Measurements from ENCODE around the gene CHST11.

The CHST11 gene

DNA sequence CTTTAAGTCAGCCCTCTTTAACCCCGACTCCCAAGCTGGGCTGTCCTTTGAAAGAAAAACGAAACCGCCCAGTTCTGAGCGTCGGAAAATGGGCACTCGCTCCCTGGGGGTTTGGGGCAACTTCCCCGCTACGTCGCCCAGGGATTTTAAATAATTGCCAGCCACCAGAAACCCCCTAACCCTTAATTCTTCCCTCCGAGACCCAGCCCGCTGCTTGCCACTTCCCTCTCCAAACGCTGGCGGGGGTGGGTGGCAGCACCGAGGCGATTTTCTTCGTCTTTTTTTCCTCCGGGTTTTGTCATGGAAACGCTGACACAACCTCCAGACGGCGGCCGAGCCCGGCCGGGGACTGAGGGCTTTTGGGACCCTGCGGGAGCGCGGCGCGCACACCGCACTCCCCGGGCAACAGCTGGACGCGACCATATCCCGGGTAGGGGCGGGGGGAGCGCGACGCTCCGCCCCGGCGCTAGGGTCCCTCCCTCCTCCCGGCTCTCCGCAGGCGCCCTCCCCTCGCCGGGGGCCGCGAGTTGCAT lies at the start of gene CHST11:
TSS of gene CHST11 (plus strand) at position 532 of the 533 bp plus-strand sequence.
- DNase-seq, result peak; percentile 85

DNA sequence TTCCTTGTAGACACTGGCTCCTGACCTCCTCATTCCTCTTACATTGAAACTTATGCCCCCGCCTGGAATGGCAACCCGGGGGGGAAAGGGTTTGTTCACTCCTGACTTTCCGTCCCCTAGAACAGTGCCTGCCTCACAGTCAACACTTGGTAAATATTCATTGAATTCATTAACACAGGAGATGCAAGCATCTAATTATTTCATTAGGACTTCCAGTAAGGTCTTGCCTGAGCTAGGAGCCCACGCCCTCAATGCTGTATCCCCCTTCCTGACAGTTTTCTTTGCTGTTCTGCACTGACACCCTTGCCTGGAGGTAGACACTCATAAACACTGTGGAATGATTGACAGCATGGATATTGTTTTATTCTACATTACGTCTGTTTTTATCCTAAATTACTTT lies 49.3 kb upstream of the CHST11 start:
- no peak for DNase-seq

DNA sequence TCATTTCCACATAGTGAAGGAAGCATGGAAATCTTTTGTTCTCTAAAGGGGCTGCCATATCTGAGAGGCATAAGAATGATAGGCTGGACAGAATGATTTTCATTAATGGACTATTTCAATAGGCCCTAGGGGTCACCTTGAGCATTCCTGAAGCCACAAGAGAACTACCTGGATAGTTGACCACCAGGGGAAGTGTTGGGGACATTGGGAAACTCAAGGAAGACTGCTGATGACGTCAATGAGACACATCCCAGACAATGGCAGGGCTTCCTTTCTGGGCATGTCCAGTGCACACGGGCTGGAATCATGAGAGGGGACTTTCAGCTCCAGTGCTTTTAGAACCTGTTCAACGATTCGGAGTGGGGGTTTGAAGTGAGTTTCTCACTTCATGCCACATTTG lies 48.8 kb upstream of the CHST11 start:
- no peak for DNase-seq

DNA sequence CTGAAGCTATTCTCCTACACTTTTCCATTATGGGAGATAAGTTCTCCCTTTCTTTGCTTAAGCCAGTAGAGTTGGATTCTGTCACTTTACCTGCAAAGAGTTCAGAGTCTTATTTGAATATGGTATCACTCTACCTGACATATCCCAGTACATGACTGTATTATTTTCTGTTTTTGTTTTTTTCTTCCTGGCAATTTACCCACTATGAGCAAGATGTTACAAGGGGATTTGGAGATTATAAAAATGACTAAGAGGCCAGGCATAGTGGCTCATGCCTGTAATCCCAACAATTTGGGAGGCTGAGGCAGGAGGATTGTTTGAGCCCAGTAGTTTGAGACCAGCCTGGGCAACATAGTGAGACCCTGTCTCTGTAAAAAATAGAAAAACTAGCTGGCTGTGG lies 46.4 kb upstream of the CHST11 start:
- no peak for DNase-seq

DNA sequence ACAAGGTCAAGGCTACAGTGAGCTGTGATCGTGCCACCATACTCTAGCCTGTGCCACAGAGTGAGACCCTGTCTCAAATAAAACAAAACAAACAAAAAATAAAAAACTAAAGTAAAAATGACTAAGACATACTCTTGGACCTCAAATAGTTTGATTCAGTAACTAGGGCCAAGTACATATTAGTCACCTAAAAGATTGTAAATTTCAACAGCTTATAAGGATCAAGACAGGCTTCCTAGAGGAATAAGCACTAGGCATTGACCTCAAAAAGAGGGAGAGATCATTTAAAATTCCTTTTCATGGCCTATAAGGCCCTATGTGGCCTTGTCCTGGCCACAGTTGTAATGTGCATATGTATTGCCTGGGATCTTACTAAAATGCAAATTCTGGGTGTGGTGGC lies 46.0 kb upstream of the CHST11 start:
- no peak for DNase-seq

DNA sequence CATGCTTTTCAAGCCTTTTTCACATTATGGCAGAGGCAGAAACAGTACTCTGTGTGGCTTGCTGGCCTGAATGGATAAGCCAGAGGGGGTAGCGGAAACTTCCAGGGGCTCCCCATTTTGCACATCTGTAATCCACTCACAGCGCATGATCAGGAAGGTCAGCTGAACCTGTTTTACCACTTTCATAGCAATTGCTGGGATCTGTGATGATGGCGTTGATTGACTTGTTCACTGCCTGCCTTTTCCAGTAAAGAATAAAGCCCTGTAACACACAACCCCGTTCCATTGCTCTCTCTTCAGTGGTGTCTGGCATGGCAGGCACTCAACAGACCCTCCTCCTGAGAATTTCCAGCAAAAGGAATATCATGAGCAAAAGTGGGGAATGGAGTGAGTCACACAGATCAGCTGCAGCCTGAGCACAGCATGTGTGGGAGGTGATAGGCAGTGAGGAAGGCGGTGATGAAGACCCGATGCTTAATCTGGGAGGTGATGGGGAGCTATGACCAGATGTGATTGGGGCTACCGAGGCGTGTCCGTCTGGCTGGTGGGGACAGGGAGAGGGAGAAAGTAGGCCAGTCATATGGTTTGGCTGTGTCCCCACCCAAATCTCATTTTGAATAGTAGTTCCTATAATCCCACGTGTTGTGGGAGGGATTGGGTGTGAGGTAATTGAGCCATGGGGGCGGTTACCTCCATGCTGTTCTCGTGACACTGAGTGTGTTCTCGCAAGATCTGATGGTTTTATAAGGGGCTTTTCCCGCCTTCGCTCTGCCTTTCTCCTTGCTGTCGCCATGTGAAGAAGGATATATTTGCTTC lies 44.7 kb upstream of the CHST11 start:
- peak; percentile 33 for DNase-seq

DNA sequence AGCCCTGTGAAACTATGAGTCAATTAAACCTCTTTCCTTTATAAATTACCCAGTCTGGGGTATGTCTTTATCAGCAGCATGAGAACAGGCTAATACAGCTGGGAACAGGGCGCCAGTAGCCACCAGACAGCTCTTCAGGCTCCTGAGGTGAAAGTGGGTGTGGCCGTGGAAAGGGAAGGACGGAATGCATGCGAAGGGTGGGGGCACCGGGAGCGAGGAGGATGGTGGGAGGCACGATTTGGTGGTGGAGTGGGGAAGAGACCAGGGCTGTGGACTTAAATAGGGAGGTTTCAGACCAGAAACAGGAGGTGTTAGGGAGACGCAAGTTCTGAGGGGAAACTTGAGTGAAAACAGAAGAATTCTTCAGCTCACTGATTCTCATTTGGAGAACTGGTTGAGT lies 44.1 kb upstream of the CHST11 start:
- DNase-seq, result no peak

DNA sequence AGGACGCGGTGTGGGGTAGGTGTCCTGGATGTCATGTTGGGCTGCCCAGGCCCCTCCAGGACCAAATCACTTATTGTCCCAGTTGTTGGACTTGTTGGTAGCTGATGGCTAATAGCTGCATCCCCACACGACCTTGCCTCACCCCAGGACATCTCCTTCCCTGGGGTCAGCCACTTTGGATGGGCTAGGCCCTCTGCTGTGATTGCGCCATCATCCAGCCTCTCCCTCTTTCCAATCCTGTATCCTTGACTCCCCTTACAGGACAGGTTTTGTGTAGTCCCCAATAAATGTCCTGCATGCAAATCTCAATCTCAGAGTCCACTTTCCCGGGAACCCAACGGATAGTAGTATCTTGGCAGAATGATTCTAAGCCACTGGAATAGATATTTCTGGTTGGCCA lies 43.4 kb upstream of the CHST11 start:
- DNase-seq, result no peak

DNA sequence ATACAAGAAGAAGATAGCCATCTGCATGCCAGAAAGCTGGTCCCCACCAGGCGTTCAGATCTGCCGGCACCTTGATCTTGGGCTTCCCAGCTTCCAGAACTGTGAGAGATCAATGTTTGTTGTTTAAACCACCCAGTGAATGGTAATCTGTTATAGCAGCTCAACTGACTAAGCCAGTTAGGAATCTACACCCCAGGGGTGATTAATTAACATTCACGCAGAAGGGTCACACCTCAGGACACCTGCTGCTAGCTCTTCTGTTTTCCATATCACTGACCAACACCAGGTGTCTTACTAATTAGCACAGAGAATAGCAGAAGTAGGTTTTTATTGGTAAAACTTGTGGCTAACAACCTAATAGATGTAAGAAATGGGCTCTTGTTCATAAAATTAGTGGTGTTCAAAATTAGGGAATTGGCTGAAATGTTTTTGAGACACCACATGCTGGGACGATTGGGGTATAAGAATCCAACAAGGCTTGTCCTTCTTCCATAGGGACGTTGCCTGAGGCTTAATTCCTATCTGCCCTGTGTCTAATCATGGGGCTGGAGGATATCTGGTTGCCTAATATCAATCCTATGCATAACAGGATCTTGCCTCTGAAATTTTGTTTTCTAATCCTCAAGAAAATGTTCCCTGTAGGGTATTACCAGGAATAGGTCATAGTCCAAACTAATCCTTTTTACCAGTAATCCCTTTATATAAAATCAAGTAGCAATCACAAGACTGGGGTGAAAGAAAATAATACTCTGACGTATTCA lies 42.0 kb upstream of the CHST11 start:
- peak; percentile 95 for DNase-seq

DNA sequence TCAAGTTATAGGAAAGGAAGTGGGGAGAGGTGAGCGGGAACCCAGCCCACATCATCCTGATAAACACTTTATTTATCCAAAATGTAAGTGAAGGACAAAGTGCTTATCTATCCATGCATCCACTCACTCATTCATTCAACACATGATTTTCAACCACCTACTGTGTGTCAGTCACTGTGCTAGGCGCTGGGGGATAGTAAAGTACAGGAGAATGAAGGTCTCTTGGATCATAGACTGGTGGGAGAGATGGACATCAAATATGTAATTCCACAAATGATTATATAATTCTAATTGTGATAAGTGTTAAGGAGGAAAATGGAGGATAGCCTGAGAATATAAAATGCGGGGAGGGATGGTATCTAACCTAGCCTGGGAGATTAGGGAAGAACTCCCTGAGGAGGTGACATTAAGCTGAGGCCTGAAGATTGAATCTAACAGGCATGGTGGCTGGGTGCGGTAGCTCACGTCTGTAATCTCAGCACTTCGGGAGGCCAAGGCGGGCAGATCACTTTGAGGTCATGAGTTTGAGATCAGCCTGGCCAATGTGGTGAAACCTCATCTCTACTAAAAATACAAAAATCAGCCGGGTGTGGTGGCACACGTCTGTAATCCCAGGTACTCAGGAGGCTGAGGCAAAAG lies 41.3 kb upstream of the CHST11 start:
- peak; percentile 59 for DNase-seq

DNA sequence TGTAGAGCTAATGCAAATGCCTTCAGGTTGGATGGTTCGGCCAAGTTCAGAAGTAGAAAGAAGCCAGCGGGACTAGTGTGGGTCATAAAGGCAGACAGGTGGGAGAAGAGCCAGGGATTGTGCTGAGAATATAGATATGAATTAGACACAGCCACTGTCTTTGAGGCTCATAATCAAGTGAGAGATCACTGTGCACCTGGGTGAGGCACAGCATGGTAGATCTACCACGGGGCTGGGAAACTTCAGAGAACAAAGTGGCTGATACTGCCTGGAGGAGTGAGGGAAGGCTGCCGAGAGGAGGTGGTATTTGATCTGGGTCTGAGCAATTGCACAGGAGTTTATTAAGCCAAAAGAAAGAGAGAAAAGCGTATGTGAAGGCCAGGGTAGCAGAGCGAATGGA lies 40.6 kb upstream of the CHST11 start:
- no peak for DNase-seq

DNA sequence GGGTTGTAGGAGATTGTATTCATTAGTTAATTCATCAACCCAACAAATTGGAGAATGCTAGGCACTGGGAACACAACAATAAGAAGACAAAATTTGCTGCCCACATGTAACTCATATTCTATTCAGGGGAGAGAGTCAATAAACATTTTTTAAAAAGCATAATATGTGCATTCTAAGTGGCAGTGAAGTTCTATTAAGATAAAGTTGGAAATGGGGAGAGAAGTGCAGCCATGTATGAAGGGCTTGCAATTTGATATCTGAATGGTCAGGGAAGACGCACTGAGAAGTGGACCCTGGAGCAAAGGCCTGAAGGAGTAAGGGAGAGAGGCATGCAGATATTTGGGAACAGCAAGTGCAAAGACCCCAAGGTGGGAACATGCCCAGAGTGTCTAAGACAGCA lies 40.2 kb upstream of the CHST11 start:
- DNase-seq, result no peak

DNA sequence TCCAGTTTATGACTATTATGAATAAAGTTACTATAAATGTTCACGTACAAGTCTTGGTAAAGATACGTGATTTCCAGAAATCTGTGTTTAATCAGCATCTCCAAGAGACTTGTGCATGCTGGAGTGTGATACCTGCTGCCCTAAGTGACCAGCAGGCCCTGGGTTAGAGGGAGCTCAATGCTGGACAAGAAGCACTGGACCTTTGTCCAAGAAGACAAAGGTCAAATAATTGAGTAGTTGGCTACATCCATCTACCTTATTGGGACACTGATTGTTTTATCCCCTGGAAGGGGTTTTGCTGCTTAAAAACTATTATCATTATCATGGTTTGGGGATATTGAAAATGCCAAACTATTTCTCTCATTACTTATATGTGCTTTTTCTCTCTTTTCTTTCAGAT lies 37.0 kb upstream of the CHST11 start:
- no peak for DNase-seq

DNA sequence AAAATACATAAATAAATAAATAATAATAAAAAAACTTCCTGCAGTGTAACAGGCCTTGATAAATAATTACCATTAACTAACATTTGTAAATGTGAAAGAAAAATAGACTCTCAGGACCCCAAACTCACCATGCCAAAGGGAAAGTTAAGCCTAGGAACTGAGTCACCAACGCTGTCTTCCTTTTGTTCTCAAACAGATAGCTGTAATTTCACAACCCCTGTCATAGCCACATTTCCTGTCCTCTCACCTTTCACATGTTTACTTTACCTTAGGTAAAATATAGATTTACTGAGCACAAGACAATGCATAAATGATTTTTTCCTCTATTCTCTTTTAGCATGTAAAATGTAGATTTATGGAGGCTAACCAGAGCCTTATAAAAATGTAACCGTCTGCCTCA lies 35.9 kb upstream of the CHST11 start:
- no peak for DNase-seq

DNA sequence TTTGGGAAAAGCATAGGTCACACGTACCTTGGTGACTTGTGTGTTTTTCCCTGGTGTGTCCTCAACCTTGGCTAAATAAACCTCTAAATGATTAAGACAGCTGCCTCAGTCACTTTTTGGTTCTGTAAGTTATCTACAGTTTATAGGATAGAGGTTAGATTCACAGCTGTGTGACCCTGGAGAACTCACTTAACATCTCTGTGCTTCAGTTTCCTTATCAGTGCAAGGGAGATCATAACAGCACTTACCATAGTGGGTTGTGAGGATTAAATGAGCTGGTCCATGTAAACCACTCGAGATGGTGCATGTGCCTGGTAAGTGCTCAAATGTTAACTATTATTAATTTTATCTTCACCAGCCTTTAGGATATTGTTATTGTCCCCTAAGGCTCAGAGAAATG lies 35.4 kb upstream of the CHST11 start:
- DNase-seq, result no peak

DNA sequence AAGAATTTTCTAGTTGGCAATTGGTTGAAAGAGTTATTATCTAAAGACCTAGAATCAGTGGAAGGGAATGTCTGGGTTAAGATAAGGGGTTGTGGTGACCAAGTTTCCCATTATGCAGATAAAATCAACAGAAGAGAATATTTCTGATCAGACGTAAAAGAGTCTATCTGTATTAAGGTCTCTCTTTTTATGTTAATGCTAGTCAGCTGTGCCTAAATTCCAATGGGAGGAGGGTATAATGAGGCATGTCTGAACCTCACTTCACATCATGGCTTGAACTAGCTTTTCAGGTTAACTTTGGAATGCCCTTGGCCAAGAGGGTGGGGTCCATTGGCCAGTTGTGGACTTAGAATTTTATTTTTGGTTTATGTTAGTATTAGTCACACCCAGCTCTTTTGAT lies 34.3 kb upstream of the CHST11 start:
- no peak for DNase-seq

DNA sequence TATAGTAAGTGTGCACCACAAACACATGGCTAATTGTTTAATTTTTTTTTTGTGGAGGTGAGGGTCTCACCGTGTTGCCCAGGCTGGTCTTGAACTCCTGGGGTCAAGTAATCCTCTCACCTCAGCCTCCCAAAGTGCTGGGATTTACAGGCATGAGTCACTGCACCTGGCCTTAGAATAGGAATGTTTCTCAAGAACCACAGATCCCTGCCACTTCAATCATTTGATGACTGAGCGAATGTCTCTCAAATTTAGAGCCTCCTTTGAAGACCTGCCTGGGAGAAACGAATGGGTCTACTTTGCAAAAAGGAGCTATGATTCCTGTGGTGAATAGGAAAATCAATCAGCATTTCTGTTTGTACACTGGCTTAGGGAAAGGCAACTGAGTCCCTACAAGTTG lies 33.5 kb upstream of the CHST11 start:
- DNase-seq, result no peak

DNA sequence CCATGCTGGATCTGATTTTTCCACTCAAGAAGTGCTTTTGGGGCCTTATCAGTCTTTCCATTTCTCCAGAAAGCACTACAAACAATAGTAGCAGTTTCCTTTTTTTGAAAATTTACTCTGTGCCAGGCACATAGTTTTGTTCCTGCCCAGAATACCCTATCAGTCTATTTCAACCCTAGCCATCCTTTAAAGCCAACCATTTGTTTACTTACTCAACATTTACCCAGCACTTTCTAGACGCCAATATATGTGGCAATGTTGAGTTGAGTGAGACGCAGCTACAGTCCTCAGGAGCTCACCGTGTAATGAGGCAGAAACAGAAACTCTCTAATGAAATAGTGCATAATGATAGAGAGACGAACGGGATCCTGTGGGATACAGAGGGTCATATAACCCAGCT lies 32.9 kb upstream of the CHST11 start:
- DNase-seq, result no peak

DNA sequence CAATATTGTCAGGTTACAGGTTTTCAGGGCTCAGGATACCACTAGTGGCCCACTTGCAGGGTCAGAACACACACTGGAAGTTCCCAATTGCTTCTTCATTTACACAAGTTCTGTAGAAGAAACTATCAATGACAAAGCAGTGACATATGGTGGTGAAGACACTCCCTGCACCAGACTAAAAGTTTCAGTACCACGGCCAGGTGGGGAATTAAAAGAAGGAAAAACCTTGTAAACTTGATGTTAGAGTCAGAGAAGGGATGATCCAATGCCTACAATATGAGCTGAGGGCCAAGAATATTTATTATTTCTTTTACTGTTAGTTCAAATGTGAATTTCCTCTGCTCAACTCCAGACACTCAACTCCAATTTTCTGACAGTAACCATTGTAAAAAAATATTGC lies 31.8 kb upstream of the CHST11 start:
- DNase-seq, result no peak

DNA sequence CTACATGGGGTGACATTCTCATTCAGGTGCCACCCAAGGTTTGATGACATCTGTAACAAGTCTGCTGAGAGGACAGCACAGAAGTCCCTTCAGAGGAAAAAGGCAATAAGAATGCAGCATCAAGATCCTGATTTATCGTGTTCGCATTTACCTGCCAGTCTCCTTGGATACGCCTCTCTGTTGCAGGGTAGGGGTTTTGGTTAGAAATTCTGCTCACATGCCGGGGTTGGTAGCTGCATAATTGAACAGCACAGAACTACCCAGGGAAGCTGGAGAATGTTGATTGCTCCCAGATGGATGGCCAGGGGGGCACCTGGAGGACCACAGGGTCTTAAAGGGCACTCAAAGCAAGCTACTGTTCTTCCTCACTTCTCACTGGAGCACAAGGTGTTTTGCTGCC lies 31.1 kb upstream of the CHST11 start:
- no peak for DNase-seq

DNA sequence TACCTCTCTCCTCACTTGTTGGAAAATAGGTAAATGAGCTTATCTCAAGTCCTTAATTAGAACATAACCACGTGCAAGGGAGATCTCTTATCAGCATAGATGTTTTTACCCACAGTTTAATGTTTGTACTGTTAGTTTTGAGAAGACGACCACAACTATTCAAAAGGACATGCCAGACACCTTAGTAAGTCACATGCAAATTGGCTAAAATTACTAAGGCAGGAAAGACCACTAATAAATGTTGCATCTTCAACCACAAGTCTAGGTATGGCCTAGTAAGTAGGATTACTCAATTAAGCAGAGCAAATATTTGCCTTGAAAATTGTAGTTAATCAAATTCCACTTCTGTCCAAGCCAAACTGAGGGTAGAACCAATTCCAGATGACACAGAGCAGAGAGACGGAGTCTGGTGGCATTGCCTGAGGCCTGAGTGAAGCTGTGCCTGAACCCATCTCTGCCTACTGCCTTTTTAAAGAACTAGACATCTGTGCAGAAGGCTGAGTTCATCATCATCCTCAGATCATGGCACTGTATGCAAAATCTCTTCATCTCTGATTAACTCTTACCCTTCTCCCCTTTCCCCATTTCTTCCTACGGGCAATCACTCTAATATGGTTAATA lies 29.7 kb upstream of the CHST11 start:
- DNase-seq, result peak; percentile 7

DNA sequence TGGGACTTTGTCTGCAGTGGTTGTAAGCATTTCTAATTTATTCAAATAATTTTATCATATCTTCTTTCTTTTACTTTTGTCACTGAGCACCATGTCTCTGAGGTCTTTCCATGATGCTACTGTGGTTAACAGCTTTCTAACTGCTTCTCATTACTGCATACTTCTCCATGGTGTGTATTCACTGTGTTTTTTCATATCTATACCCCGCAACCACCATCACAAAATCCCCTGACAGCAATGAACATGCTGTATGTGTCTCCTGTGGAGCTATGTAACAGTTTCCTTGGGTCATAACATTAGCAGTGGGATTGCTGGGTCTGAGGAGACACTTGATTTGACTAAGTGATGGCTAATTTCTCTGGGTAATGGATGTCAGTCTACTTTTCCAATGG lies 29.2 kb upstream of the CHST11 start:
- DNase-seq, result no peak

DNA sequence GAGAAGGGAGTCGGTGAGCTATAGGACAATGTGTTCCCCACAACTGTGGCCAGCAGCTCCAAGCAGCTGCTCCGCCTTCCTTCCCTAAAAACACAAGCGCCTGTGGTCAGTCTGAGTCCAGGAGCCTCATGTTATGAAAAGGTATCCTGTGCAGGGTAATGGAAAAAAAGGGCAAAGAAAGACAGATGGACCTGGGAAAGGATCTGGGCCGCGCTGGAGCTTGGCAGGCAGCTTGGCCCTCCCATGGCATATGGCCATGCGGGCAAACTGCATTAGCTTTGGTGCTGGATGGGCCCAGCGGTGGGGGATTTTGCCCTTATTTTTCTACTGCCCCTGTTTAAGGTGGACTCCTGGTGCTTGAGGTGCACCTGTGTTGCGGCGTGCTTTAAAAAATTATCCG lies 23.7 kb upstream of the CHST11 start:
- DNase-seq, result peak; percentile 20
